K562 (cell line): ENCODE data around the gene RPL26.

Experiments used
- PHB2 ChIP-seq: fragments of 450-650 bp; IDR thresholded peaks from 2 replicates; pipeline ENCODE4 v1.6.1; 2017; ENCODE audit warnings: low read depth
- RFX1 ChIP-seq: fragments of 450-650 bp; IDR thresholded peaks from 2 replicates; pipeline ENCODE4 v1.6.1; 2016; ENCODE audit warnings: mild to moderate bottlenecking, moderate library complexity
- SMAD1 ChIP-seq: fragments of 150-350 bp; IDR thresholded peaks from 2 replicates; pipeline ENCODE4 v1.6.1; 2014; ENCODE audit warnings: low read length, low read depth; ENCODE audit not compliant: partially characterized antibody
- ZFX ChIP-seq: sonication (generic); formaldehyde crosslinking; IDR thresholded peaks from 2 replicates; pipeline ENCODE4 v1.8.0; 2022; ENCODE audit warnings: mild to moderate bottlenecking, missing genetic modification reagents, moderate library complexity

DNA sequence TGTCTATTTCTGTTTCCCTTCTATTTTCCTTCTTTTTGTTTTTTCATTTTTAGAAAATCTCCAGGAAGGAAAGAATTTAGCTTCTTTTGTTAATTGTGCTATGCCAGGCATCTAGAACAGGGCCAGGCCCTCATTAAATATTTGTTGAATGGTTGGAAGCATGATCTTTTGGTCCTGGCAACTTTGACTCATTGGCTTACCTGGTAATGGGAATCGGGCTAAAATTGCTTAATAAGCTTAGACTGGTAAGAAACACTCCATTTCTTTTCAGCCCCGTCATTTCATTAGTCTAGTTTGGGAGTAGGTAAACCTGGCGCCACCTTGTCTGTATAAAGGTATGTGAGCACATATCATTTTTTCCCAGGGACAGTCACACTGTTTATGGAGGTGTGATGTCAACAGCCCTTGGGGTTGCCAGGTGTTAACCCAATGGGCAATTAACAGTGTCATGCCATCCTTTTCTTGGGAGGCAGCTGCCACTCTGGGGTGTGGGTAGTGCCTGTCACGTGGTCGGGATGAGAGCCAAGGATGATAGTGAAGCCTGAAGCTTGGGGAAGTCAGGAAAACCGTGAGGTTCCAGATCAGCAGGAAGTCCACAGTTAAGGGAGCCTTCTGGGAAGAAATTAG, 43.2 kb upstream of the RPL26 start:
- no peak for TF ChIP-seq ZFX (CRISPR knock-in tag)
- TF ChIP-seq SMAD1: no peak
- no peak for TF ChIP-seq RFX1
- no peak for TF ChIP-seq PHB2
